DMS114 treated with DMSO at 0.1 percent for 48 hours (cell line): Measurements from ENCODE around the gene C14orf119.
"Not testable (repeated sequence)": the region's sequence is repeated elsewhere in the genome, so short reads cannot be mapped to it uniquely, and the experiment has no call there.

Experiments used
- DNase-seq: peaks from one replicate; lab custom pipeline; 2025; ENCODE audit not compliant: unreplicated experiment; lab: John Stamatoyannopoulos, UW

Gene C14orf119

DNA sequence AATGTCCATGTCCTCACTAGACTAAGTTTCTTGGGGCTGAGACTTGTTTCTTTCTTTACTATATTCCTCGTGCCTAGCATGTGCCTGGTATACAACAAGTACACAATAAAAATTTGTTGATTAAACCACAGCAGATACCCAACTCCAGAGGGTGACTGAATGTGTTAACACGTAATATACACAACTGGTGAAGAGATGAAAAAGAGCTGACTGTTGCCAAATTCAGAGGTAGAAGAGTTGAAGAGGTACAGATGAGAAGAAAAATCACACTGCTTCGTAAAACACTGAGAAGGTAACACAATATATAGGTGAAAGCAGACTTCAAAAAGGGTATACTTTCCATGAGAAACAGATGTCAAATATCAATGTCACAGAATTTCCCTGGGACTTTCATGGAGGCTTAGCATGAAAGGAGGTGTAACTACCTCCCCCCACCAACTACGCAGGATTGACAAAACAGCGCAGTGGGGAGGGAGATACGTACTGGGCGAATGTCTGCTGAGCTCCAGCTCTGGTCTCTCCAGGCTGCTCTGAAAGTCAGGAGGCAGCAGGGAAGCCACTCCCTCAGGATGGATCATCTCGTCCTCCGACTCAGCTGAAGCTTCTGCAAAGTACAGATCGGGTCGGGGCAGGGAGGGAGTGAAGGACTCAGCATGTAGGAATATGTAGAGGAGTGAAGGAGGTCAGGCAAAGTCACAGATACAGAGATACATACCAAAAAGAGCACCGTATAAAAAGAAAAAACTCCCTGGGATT, 5.6 kb upstream of the C14orf119 start:
- no peak for DNase-seq

DNA sequence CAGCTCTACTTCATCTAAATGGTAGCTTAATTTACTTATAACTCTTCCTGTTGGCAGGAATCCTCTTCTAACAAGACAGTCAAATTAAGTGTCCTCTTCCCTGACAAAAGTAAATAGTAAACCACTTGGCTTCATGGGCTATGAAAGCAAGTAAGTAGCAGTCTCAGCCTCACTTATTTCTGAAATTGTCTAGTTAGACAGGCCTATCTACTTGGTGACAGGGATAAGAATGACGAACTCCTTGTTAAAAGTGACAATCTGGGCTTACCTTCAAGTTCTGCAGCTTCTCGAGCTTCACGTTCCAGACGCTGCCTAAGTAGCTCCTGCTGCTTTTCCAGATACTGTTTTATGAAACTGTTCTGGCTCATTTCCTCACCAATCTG, 5.1 kb upstream of the C14orf119 start:
- DNase-seq = no peak

DNA sequence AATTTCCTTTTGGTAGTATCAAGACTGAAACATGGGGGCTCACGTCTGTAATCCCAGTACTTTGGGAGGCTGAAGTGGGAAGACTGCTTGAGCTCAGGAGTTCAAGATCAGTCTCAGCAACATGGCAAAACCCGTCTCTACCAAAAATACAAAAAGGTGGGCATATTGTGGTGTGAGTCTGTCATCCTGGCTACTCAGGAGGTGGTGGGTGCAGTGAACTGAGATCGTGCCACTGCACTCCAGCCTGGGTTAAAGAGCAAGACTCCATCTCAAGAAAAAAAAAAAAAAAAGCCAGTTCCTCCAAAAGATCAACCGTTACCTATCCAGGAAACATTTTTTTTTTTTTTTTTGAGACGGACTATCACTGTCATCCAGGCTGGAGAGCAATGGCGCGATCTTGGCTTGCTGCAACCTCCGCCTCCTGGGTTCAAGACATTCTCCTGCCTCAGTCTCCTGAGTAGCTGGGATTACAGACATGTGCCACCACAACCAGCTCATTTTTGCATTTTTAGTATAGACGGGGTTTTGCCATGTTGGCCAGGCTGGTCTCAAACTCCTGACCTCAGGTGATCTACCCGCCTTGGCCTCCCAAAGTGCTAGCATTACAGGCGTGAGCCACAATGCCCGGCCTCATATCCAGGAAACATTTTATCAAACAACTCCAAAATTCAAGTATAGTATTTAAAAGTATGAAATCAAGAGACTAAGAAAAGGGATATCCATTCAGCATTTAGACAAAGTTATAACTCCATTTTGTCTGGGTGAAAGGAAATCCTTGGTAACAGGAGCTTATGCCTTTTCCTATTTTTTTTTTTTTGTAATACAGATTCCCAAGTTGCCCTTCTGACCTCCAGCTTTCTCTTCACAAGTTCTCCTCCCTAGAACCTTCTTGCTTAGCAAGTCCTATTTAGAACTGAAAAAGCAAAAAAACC, 3.7 kb upstream of the C14orf119 start:
- DNase-seq = no peak

DNA sequence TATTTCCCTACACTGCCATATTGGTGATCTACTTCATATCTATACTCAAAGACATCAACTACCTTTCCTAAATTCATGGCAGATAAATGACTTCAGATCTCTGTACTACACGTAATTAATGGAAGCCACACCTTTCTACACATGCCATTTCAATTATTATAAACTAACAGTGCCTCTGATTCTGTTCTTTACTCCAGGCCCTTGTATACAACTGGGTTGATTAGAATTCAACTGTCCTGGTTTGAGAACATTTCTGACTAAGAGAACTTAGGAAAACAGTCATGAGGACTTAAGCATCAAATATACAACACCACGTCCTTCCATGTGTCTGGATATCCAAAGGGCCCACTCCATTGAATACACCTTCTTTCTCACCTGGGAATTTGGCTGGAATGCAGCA, 2.2 kb upstream of the C14orf119 start:
- no peak for DNase-seq

DNA sequence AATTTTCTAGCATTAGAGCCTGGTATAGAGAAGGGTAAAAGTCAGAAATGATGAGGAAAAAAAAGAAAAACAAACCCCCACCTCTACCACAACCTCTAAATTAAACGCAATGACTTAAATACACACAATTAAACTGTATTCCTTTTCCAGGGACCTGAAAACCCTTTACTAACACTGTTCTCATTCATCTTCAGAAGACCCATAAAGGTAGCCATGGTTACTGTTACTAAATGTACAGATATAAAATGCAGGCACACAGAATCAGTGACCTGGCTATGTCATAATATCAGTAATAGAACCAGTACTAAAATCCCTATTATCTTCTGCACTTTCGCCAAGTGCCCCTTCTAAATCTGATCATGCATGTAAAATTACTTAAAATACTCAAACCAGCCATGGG, 1.8 kb upstream of the C14orf119 start:
- DNase-seq = no peak

DNA sequence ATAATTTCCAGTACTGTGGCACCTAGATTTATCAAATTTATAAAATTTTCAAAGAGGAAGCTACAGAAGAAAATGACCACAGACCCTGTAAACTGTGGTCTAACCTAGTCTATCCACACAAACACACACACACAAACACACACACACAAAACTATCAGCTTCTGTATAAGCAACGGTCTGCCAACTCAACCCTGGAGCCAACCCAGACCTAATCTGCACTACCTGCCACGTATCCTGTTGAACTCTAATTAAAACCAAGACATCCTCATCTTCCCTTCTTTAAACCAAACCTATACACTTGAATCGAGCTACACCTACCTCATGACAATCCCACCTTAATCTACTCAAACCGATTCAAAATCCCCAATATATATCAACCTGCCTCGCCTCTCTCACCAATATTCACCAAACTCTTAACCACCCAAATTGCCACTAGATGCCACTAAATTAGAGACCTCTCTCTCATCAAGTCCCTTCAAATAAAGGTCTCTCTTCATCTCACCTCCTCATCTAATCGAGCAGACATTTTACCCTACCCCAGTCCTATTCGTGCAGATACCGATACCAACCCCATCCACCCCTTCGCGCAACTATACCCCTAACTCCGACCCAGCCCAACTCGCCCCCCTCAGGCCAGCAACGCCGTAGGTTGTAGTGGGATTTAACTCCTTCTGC, 1.2 kb upstream of the C14orf119 start:
- no peak for DNase-seq

DNA sequence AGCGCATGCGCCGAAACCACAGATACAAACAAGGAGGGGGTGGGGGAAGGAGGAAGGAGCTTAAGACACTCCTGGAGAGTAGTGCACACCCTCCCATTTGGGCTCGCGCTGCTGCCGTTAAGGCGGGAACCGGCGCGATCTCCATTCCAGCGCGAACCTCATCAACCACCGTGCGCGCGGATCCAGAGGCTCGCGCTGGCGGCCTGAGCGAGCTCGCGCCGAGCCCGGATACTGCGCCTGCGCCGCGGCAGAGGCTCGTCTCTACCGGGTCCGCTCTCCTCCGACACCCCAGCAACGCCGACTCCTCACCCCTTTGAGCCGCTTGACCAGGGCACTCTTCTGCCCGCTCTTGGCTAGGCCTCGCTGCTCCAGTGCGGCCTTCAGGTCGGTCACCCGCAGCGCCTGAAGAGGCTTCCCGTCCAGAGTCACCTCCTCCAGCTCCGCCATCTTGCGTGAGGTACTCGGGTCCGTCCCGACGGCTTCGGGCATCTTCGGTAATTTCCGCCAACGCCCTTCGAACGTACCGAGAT, 574 bp upstream of the C14orf119 start, which contains the start of gene ACIN1:
TSS of gene ACIN1 (minus strand) at position 471 of the 530 bp plus-strand sequence. CDS start at position 447, 24 bp downstream.
- no peak for DNase-seq

DNA sequence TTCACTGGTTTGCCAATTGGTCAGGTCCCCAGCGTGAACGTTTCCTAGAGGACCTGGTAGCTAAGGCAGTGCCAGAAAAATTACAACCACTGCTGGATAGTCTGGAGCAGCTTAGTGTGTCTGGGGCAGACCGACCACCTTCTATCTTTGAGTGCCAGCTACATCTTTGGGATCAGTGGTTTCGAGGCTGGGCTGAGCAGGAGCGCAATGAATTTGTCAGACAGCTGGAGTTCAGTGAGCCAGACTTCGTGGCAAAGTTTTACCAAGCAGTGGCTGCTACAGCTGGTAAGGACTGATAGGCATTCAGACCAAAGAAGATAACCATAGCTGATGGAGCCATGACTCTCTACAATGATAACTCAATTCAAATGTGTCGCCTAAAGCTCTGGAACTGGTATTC, 2.5 kb downstream of the C14orf119 start:
- no peak for DNase-seq

DNA sequence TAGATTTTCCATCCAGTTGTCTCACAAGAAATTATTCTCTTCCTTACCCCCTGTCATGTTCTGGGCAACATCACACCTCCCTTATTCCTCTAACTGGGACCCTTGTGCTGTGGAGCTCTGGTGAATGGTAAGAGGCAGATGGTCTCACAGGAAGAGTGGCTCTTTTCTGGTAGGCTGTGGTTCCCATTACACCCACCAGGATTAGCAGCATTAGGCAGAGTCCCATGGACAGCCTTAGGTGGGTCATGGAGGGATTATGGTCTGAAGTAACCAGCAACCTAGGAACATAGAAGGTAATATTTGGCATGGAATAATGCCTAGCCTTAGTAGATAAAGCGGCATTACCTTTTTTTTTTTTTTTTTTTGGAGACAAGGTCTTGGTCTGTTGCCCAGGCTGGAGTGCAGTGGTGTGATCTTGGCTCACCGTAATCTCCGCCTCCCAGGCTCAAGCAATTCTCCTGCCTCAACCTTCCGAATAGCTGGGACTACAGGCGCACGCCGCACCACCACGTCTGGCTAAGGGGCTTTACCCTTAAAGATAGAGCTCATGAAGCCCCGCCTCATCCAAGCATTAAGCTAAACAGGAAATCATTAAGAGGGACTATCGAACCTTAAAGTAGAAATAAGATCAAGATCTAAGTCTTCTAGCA, 4.0 kb downstream of the C14orf119 start:
- DNase-seq = no peak

DNA sequence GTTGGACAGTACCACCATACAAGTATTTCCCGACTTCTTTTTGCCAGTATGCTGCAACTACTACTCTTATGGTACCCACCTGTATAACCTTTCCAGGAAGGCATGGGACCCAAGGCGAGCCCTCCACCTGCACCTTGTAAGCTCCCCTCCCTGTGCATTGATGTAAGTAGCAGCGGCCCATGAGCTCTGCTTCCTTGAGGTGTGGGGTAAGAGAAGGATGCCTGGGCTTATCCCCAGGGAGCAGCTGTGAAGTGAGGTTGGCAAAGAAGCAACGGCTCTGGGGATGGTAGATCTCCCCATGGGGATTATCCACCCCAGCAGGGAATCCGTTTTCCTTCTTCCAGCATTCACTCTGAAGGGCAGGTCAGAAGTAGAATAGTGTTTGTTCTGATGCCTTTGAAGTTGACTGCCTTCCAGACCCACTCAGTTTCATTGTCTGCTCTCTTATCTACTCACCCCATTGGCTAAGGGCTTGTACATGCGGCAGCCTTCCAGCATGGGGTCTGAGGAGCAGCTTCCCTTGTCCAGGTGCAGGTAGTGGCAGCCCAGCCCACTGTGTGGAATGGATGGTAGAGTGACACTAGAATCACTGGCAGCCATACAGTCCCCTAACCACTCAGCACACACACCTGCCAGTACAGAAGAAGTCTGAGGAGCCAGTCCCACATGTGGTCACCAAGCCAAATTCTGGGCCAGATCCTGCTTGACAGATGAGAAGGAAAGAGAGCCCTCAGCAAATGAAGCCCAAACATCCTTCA, 6.1 kb downstream of the C14orf119 start:
- DNase-seq = no peak

DNA sequence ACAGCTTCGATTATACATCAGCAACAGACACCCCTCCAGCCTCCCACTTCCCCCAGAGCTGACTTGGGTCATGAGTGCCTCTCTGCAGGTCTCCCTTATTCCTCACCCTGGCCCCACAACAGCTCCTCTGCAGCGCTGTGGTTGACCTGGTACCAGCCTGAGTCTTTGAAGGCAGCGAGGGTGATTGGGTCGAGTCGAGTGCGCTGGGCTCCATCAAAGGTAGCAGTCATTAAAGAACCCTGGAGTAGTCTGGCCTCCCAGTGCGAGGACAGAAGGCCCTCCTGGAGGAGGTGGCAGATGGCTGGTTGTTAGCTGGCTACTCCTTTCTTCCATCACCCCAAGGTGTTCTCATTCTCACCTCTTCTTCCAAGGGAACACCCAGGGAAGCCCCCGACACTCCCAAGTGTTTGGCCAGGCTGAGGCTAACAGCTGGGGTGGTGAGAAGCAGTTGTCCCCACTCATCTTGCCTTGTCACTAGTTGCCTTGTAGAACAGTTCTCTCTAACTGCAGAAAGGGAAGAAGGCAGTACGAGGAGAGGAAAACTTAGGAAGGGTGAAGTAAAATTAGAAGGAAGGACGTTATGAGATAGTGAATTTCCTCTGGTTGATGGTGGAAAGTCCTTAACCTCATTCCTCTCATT, 6.8 kb downstream of the C14orf119 start:
- DNase-seq = no peak

DNA sequence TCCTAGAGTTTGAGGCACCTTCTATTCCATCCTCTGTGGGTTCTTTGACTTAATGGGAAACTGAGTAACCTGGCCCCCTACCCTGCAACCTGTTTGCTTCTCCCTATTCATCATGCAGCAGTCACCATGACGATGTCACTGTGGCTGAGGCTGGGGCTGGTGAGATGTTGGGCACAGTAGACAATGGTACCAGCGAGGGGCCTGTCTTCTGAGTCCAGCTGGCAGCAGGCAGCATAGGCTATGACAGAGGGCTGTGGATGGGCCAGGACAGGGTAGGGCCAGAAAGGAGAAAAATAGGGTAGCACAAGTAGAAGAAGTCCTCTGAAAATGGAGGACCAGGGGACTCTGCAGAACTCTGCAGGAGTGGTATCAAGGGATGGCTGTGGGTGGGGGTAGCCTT, 7.5 kb downstream of the C14orf119 start:
- DNase-seq = no peak

DNA sequence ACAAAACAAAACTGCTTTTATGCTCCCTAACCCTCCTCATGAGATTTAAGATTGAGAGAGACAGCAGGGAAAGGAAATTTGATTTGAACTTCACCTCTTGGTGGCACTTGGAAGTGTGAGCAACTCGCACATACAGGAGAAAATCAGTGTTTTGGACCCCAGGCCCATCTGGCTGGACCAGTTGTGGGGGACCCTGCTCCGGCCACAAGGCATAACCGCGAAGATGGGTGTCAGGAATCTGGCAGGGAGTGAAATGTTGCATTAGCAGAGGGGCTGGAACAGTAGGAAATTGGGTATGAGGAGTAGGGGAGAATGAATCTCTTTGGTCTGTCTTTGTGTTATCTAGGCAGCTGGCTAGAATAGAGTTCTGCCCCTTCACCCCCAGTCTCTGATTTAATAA, 8.3 kb downstream of the C14orf119 start:
- DNase-seq = no peak

DNA sequence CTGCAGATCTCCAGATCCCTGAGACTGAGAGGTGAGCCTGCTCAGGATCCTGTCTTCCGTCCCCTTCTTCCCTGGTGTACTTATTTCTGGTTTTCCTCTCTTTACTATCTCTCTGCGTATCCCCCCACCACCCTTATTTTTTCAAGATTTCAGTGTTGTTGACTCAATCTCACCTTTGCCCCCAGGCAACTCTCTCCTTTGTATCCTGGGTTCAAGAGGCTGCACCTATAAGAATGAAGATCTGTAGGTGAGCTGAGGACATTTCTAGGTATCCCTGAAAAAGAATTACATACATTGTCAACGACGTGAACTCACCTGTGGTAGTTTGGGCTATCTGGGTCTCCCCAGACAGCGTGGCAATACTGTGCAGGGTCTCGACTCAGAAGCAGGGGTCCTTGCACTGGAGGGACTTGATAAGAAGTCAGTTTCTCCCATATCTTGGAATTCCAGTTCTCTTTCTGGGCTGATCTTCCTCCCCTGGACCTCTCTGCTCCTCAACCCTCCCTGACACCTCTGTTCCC, 8.8 kb downstream of the C14orf119 start:
- no peak for DNase-seq

DNA sequence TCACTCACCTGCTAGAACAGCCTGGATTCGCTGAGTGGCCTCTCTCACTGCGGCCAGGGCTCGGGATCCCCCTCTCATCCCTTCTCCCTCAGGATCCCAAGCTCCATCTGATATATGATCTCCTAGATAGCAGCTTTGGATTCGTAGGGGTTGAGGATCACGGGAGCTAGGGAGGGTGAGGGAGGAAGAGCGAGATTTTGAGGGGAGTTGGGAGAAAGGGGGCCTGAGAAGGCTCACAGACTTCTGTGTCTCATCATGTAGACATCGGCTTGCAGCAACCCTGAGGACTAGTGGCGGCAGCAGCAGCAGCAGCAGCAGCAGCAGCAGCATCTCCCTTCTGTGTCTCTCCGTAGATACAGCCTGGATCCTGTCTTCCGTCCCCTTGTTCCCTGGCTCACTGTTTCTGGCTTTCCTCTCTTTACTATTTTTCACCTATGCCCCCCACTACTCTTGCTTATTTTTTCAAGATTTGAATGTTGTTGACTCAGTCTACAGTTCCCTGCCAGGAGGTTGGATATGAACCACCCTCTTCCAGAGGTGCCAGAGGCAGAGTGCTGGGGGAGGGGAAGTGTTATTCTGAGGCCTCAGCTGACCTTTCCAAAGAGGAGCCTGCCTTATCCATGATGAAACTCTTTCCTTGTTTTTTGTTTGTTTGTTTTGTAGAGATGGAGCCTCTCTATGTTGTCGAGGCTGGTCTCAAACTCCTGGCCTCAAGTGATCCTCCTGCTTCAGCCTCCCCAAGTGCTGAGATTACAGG, 9.5 kb downstream of the C14orf119 start, which contains the start of gene CIROP:
TSS of gene CIROP (minus strand) at position 399 of the 757 bp plus-strand sequence. CDS start at position 330, 69 bp downstream.
- no peak for DNase-seq

DNA sequence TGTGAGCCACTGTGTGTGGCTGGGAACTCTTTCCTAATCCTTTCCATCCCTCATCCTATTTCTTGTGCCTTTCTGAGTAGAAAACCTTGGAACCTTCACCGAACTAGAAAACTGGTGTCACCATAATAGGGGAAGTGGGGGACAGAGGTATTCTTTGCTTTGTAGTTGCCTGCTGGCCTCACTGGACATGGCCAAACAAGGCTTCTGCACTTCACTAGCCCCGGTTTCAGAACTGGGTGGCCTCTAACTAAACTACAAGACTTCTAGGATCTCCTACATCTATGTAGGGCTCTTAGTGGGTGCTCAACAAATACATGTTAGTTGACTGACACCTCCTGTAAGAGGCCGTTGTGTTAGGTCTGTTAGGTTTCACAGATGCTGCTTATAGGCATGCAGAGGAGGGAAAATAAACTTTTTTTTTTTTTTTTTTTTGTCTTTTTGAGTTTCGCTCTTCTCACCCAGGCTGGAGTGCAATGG, 10.1 kb downstream of the C14orf119 start:
- no peak for DNase-seq

DNA sequence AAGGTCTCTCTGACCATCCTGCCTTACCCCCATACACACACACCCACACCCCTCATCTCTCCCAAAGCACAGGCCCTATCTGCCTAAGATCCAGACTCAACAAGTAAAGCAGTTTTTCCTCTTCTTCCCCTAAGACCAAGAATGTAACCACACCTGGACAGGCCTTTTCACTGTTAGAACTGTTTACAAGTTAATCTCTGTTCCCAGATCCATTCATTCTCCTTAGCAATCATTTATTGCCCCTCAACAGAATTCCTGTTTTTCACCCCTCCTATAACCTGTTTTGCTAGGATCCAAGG, 11.4 kb downstream of the C14orf119 start:
- no peak for DNase-seq

DNA sequence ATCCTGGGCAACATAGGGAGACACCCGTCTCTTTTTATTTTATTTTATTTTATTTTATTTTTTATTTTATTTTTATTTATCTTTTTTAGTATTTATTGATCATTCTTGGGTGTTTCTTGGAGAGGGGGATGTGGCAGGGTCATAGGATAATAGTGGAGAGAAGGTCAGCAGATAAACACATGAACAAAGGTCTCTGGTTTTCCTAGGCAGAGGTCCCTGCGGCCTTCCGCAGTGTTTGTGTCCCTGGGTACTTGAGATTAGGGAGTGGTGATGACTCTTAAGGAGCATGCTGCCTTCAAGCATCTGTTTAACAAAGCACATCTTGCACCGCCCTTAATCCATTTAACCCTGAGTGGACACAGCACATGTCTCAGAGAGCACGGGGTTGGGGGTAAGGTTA, 12.3 kb downstream of the C14orf119 start:
- not testable (repeated sequence) for DNase-seq

DNA sequence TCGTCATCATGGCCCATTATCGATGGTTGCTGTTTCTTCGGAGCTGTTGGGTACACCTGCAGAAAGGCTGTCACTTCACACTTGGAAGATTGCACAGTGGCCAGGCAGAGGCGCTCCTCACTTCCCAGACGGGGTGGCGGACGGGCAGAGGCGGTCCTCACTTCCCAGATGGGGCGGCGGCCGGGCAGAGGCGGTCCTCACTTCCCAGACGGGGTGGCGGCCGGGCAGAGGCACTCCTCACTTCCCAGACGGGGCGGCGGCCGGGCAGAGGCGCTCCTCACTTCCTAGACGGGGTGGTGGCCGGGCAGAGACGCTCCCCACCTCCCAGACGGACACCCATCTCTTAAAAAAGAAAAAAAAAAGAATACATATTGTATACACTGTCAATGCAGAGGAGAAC, 12.9 kb downstream of the C14orf119 start:
- not testable (repeated sequence) for DNase-seq
